Right lobe of liver (tissue), 6 donors: Measurements from ENCODE around the gene HIVEP2. TPM values are rescaled to one million over a fixed set of nuclear protein-coding genes. Genes with fewer than 3 reads are reported as not detected.

Experiments
- ATAC-seq, 4 donors: fragments of 200-7000 bp; cut with Tn5 transposase; one replicate each; pipeline ENCODE4 v1.9.1; 2020; ENCODE audit warnings: mild to moderate bottlenecking in 4 of 4, moderate library complexity in 4 of 4
- DNase-seq, 3 donors: peaks; one replicate each; pipeline ENCODE4 v3.0.0-alpha.2; 2020
- H3K27ac ChIP-seq, 3 donors: fragments of 200-600 bp; one replicate each; pipeline ENCODE4 v1.8.0; 2022
- H3K27me3 ChIP-seq, 2 donors: fragments of 200-600 bp; one replicate each; pipeline ENCODE4 v1.8.0; 2022
- H3K36me3 ChIP-seq, 4 donors: fragments of 200-600 bp; sonication (generic) in 1 of 4; one replicate each; pipeline versions ENCODE4 v1.5.1 to v1.8.0; 2017 to 2022; ENCODE audit warnings: control low read depth in 1 of 4
- H3K4me1 ChIP-seq, 4 donors: fragments of 200-600 bp; sonication (generic) in 1 of 4; one replicate each; pipeline versions ENCODE4 v1.5.1 to v1.8.0; 2017 to 2022; ENCODE audit warnings: control low read depth in 1 of 4
- H3K4me3 ChIP-seq, 3 donors: fragments of 200-600 bp; one replicate each; pipeline ENCODE4 v1.8.0; 2022
- H3K9me3 ChIP-seq, 4 donors: fragments of 200-600 bp; sonication (generic) in 1 of 4; one replicate each; pipeline versions ENCODE4 v1.5.1 to v1.8.0; 2017 to 2022; ENCODE audit warnings: control low read depth in 1 of 4
- CTCF ChIP-seq, 4 donors: fragments of 200-600 bp in 3 of 4; fragments of 450-650 bp in 1 of 4; IDR thresholded peaks; one replicate each; pipeline versions ENCODE4 v1.5.1 to v1.8.0; 2016 to 2022; ENCODE audit warnings: antibody characterized with exemption in 4 of 4, mild to moderate bottlenecking in 2 of 4
- POLR2A ChIP-seq: fragments of 450-650 bp; IDR thresholded peaks from one replicate; pipeline ENCODE4 v1.6.1; 2017; ENCODE audit warnings: antibody characterized with exemption, mild to moderate bottlenecking
- WGBS: methylation state at CpG from one replicate; pipeline ENCODE4 v1.1.6; 2018; ENCODE audit warnings: low coverage, low lambda C conversion rate; ENCODE audit not compliant: insufficient coverage; ENCODE audit errors: missing lambda C conversion rate; 5-methylcytosine and 5-hydroxymethylcytosine counted together
- intact Hi-C, 2 donors: fragments of 100-400 bp; cut with DNase I; formaldehyde crosslinking; loops; one replicate each; pipeline versions ENCODE4 v1.11.2 to v1.14.1; 2022
- total RNA-seq, 6 experiments: library from RNA; depleted of rRNA in 2 of 6; stranded (reverse); fragments of >200 nt in 2 of 6; fragmentation: NEBNext Ultra II Directional in 3 of 6; extraction: Animal tissue kit (Norgen Biotek cat#: 25700) in 3 of 6; gene quantifications; one replicate each; pipeline versions ENCODE4 v1.1.0 to v1.2.4, GENCODE V29; 2016 to 2023
- donor health status: DM: no; HTN: yes; CAD: no.
- donor health status: DM: no; HTN: no; CAD: no.
- donor health status: DM: no; HTN: no; CAD: no.
- donor health status: DM: no; HTN: yes; CAD: no.
- donor health status: DM: no; HTN: yes; CAD: no.

The HIVEP2 gene
- total RNA-seq, 6 experiments from 2014 or later = 3.0 to 8.9 (median 5.1) TPM

GRCh38 chr6:142853244-142854180, 91.5 kb downstream of the HIVEP2 start:
- H3K4me3 ChIP-seq = no peak overlapping the region
- no peaks in the 10 kb centered on the region for H3K36me3 ChIP-seq
- WGBS = 88% methylated on average over 5 of the region's 6 CpGs
- no peak for DNase-seq
- peaks cover 0 to 18% (median 8%) of the 10 kb centered on the region in 4 donors for H3K4me1 ChIP-seq
- TF ChIP-seq POLR2A (no peak), CTCF (IDR thresholded peaks at IDR 0.05) (no peak)
- ATAC-seq = no peak
- H3K9me3 ChIP-seq = no peaks in the 10 kb centered on the region
- intact Hi-C loops = no loop called here
- H3K27me3 ChIP-seq = no peaks in the 10 kb centered on the region
- H3K27ac ChIP-seq = no peak overlapping the region

GRCh38 chr6:142851601-142852000, 93.4 kb downstream of the HIVEP2 start:
- no peak for TF ChIP-seq CTCF (IDR thresholded peaks at IDR 0.05)
- no peak for TF ChIP-seq POLR2A
- peaks cover 0 to 25% (median 11%) of the 10 kb centered on the region in 4 donors for H3K4me1 ChIP-seq
- 11% methylated on average over 2 of the region's 2 CpGs for WGBS
- peak overlapping the region in 1 of 3 donors; percentile 2 for H3K27ac ChIP-seq
- intact Hi-C loops = no loop called here
- no peak overlapping the region for H3K4me3 ChIP-seq
- no peak for DNase-seq
- no peaks in the 10 kb centered on the region for H3K27me3 ChIP-seq
- peak; percentile 47 to 76 (median 60) for ATAC-seq
- H3K36me3 ChIP-seq = no peaks in the 10 kb centered on the region
- no peaks in the 10 kb centered on the region for H3K9me3 ChIP-seq

- 61% methylated on average over 3 of the region's 3 CpGs for WGBS
- ATAC-seq (no peak), DNase-seq (no peak)
- no peak overlapping the region for H3K4me3 ChIP-seq
- no peaks in the 10 kb centered on the region for H3K27me3 ChIP-seq
- peaks cover 0 to 32% (median 14%) of the 10 kb centered on the region in 4 donors for H3K4me1 ChIP-seq
- intact Hi-C loops = no loop called here
- H3K9me3 ChIP-seq = no peaks in the 10 kb centered on the region
- TF ChIP-seq POLR2A (no peak), CTCF (IDR thresholded peaks at IDR 0.05) (no peak)
- H3K36me3 ChIP-seq = no peaks in the 10 kb centered on the region
- H3K27ac ChIP-seq = peak overlapping the region in 1 of 3 donors; percentile 2
Observed at GRCh38 chr6:142850679-142851423, 94.1 kb downstream of the HIVEP2 start.

- ATAC-seq = no peak
- Histone ChIP-seq H3K4me1 (peaks cover 0 to 40% (median 14%) of the 10 kb centered on the region in 4 donors), H3K27ac (no peak overlapping the region)
Observed at GRCh38 chr6:142848976-142849375, 96.0 kb downstream of the HIVEP2 start.

More at GRCh38 chr6:142848976-142849375, 96.0 kb downstream of the HIVEP2 start:
- Histone ChIP-seq H3K9me3 (no peaks in the 10 kb centered on the region), H3K4me3 (no peak overlapping the region), H3K27me3 (no peaks in the 10 kb centered on the region), H3K36me3 (no peaks in the 10 kb centered on the region)
- TF ChIP-seq CTCF (IDR thresholded peaks at IDR 0.05) (no peak), POLR2A (no peak)
- 59% methylated on average over 3 of the region's 3 CpGs for WGBS
- intact Hi-C loops = no loop called here
- no peak for DNase-seq
